Hepatocyte (in vitro differentiated cells): ENCODE data around the gene PCYT1A. TPM values are rescaled to one million over a fixed set of nuclear protein-coding genes. Genes with fewer than 3 reads are reported as not detected.

Experiments used
- DNase-seq: peaks from one replicate; pipeline ENCODE4 v3.0.0-alpha.2; 2016; ENCODE audit warnings: low spot score
- H2AFZ ChIP-seq: fragments of 200-600 bp; sonication (generic); 2 replicates; pipeline ENCODE4 v1.6.0; 2016; ENCODE audit warnings: antibody characterized with exemption, mild to moderate bottlenecking
- H3K27ac ChIP-seq: fragments of 200-600 bp; sonication (generic); 2 replicates; pipeline ENCODE4 v1.5.1; 2016; ENCODE audit warnings: mild to moderate bottlenecking
- H3K27me3 ChIP-seq: fragments of 200-600 bp; sonication (generic); 2 replicates; pipeline ENCODE4 v1.6.1; 2016
- H3K36me3 ChIP-seq: fragments of 200-600 bp; sonication (generic); replicated peaks from 2 replicates; pipeline ENCODE4 v1.5.1; 2016; ENCODE audit warnings: low read depth; ENCODE audit not compliant: insufficient read depth
- H3K4me1 ChIP-seq: fragments of 200-600 bp; sonication (generic); 2 replicates; pipeline ENCODE4 v1.5.1; 2016; ENCODE audit warnings: mild to moderate bottlenecking, moderate library complexity; ENCODE audit not compliant: insufficient read depth
- H3K4me2 ChIP-seq: fragments of 200-600 bp; sonication (generic); 2 replicates; pipeline ENCODE4 v1.6.0; 2016
- H3K4me3 ChIP-seq: fragments of 200-600 bp; sonication (generic); 2 replicates; pipeline ENCODE4 v1.5.1; 2016; ENCODE audit warnings: mild to moderate bottlenecking
- H3K79me2 ChIP-seq: fragments of 200-600 bp; sonication (generic); 2 replicates; pipeline ENCODE4 v1.6.0; 2017; ENCODE audit warnings: mild to moderate bottlenecking
- H3K9me2 ChIP-seq: fragments of 200-600 bp; sonication (generic); replicated peaks from 2 replicates; pipeline ENCODE4 v1.6.0; 2017; ENCODE audit warnings: mild to moderate bottlenecking; ENCODE audit not compliant: insufficient read depth
- H3K9me3 ChIP-seq: fragments of 200-600 bp; sonication (generic); 2 replicates; pipeline ENCODE4 v1.5.1; 2016; ENCODE audit warnings: low read depth, mild to moderate bottlenecking
- H4K20me1 ChIP-seq: fragments of 200-600 bp; sonication (generic); 2 replicates; pipeline ENCODE4 v1.6.0; 2016; ENCODE audit warnings: mild to moderate bottlenecking; ENCODE audit not compliant: insufficient read depth, poor library complexity, severe bottlenecking
- CTCF ChIP-seq: fragments of 200-600 bp; sonication (generic); IDR thresholded peaks from 2 replicates; pipeline ENCODE4 v1.5.1; 2016; ENCODE audit warnings: antibody characterized with exemption, mild to moderate bottlenecking; ENCODE audit not compliant: poor library complexity
- EZH2 ChIP-seq: fragments of 200-600 bp; sonication (generic); IDR thresholded peaks from 2 replicates; pipeline ENCODE4 v1.6.1; 2016; ENCODE audit warnings: antibody characterized with exemption, mild to moderate bottlenecking, borderline replicate concordance
- EZH2phosphoT487 ChIP-seq: fragments of 200-600 bp; sonication (generic); IDR thresholded peaks from one replicate; pipeline ENCODE4 v1.6.1; 2018; ENCODE audit warnings: antibody characterized with exemption, mild to moderate bottlenecking, low read depth, moderate library complexity; ENCODE audit not compliant: unreplicated experiment, severe bottlenecking
- WGBS: methylation state at CpG from one replicate; pipeline ENCODE4 v1.1.6; 2016; ENCODE audit warnings: low lambda C conversion rate; ENCODE audit errors: missing lambda C conversion rate; 5-methylcytosine and 5-hydroxymethylcytosine counted together
- polyA plus RNA-seq: library from polyadenylated mRNA; unstranded; fragments of >200 nt; fragmentation: Nextera tagmentation; extraction: Ambion mirVana; gene quantifications from 2 replicates; pipeline ENCODE4 v1.2.1, GENCODE V29; 2016
- total RNA-seq: library from RNA; depleted of rRNA; stranded (reverse); fragments of >200 nt; gene quantifications from 2 replicates; pipeline ENCODE4 v1.2.3, GENCODE V29; 2014

PCYT1A gene
- total and polyA plus RNA-seq, 2 experiments from 2014 or later = 23.8 to 69.7 TPM

GRCh38 chr3:196202516-196202970 lies 85.0 kb downstream of the PCYT1A start:
- TF ChIP-seq EZH2phosphoT487 (no peak), EZH2 (no peak), CTCF (no peak)
- DNase-seq = no peak
- no peak overlapping the region for H3K4me2 ChIP-seq
- H3K9me3 ChIP-seq = no peaks in the 10 kb centered on the region
- no peaks in the 10 kb centered on the region for H3K27me3 ChIP-seq
- no peaks in the 10 kb centered on the region for H3K4me1 ChIP-seq
- H3K9me2 ChIP-seq = no peaks in the 10 kb centered on the region
- H3K36me3 ChIP-seq = no peaks in the 10 kb centered on the region
- H3K4me3 ChIP-seq = no peak overlapping the region
- H2AFZ ChIP-seq = no peak overlapping the region
- H3K79me2 ChIP-seq = no peaks in the 10 kb centered on the region
- no peak overlapping the region for H3K27ac ChIP-seq
- 79% methylated on average over 21 of the region's 21 CpGs for WGBS
- H4K20me1 ChIP-seq = no peaks in the 10 kb centered on the region

GRCh38 chr3:196198771-196199753 lies 88.5 kb downstream of the PCYT1A start:
- Histone ChIP-seq H3K79me2 (no peaks in the 10 kb centered on the region), H3K9me2 (no peaks in the 10 kb centered on the region), H2AFZ (no peak overlapping the region), H3K27ac (no peak overlapping the region), H3K4me3 (no peak overlapping the region), H3K4me2 (no peak overlapping the region), H3K27me3 (no peaks in the 10 kb centered on the region), H3K9me3 (no peaks in the 10 kb centered on the region), H3K36me3 (no peaks in the 10 kb centered on the region), H4K20me1 (no peaks in the 10 kb centered on the region), H3K4me1 (peaks cover 3% of the 10 kb centered on the region)
- WGBS = 78% methylated on average over 19 of the region's 19 CpGs
- peak; percentile 12 for TF ChIP-seq CTCF
- TF ChIP-seq EZH2 = no peak
- DNase-seq = no peak

- H3K9me3 ChIP-seq = no peaks in the 10 kb centered on the region
- no peaks in the 10 kb centered on the region for H3K9me2 ChIP-seq
- no peak overlapping the region for H3K4me3 ChIP-seq
- no peaks in the 10 kb centered on the region for H3K27me3 ChIP-seq
- no peak overlapping the region for H2AFZ ChIP-seq
- no peaks in the 10 kb centered on the region for H3K36me3 ChIP-seq
- no peaks in the 10 kb centered on the region for H3K79me2 ChIP-seq
- no peak for DNase-seq
- H3K27ac ChIP-seq = no peak overlapping the region
- peaks cover 10% of the 10 kb centered on the region for H3K4me1 ChIP-seq
- 91% methylated on average over 11 of the region's 15 CpGs for WGBS
- no peak overlapping the region for H3K4me2 ChIP-seq
- no peaks in the 10 kb centered on the region for H4K20me1 ChIP-seq
- no peak for TF ChIP-seq CTCF
- TF ChIP-seq EZH2 = no peak
- no peak for TF ChIP-seq EZH2phosphoT487
These were observed 89.3 kb downstream of the PCYT1A start for GRCh38 chr3:196198081-196198675.
